ENCODE data around the gene FKBP2.

FKBP2 gene

GRCh38 chr11:64286801-64287159, 45.9 kb downstream of the FKBP2 start:
- no peak for DNase-seq

DNA sequence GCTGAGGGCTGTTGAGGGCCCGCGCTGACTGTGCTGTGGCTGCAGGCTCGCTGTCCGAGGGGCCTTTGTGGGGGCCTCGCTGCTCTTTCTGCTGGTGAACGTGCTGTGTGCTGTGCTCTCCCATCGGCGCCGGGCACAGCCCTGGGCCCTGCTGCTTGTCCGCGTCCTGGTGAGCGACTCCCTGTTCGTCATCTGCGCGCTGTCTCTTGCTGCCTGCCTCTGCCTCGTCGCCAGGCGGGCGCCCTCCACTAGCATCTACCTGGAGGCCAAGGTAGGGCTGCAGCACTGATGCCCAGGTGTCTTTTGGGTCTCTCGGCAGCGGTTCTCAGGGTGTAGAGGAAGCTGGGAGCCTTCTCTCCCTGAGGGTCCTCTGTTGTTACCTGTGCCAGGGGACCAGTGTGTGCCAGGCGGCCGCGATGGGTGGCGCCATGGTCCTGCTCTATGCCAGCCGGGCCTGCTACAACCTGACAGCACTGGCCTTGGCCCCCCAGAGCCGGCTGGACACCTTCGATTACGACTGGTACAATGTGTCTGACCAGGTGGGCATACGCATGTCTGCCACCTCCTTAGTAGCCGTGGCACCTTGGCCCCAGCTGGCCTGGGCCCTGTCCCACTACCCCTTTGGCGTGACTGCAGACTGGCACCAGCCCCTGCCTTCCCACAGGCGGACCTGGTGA, 46.9 kb downstream of the FKBP2 start:
- no peak for DNase-seq

DNA sequence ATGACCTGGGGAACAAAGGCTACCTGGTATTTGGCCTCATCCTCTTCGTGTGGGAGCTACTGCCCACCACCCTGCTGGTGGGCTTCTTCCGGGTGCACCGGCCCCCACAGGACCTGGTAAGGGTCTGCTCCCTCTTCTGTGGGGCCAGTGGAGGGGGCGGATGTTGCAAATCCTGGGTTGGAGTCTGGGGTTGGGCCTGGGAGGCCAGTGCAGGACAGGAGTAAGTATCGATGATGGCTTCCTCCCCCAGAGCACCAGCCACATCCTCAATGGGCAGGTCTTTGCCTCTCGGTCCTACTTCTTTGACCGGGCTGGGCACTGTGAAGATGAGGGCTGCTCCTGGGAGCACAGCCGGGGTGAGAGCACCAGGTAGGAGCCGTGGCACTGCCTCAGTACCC, 47.5 kb downstream of the FKBP2 start:
- no peak for DNase-seq

DNA sequence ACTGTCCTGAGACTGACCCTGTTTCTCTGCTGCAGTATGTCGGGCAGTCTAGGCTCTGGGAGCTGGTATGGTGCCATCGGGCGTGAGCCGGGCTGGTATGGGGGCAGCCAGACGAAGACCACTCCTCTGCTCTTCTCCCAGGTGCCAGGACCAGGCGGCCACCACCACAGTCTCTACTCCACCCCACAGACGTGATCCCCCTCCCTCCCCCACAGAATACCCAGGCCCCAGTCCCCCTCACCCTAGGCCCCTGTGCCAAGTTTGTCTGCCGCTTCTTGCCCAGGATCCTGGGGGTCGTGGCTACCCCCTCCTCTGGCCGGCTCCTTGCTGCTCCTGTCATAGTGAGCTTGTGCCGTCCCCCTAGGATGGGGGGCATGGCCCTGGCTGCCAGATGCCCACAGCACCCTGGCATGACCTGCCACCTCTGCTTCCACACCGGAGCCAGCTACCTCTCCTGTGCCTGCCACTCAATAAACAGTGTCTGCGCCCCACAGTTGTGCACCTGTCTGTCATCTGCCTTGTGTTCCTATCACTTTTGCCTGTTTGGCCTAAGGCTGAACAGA, 48.2 kb downstream of the FKBP2 start:
- DNase-seq: no peak

GRCh38 chr11:64290352-64291261, 49.7 kb downstream of the FKBP2 start:
- DNase-seq: no peak

DNA sequence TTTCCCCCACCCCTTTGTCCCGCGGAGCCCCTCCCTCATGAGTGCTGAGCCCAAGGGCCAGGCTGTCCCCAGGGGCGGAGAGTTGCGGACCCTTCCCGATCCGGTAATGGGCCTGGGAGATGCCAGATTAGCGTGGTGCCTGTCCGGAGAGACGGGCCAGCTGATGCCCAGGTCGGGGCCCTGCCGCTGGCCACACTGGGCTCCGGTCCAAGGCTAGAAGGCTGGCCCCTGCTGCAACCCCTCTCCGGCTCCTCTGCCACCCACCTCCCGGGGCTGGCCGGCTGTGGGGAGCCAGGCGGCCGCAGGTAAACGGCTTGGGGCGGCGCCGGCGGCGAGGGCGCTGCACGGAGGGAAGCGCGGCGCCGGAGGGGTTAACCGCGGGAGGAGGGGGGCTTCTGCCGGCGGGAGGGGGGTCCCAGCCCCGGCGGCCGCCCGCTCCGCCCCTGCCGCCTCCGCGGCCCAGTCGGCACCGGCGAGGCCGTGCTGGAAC, 50.4 kb downstream of the FKBP2 start, which contains the start of gene KCNK4:
Gene KCNK4 (plus strand): TSS at position 41 of the 490 bp plus-strand sequence. CDS start 1,717 bp downstream, outside the sequence.
- DNase-seq: no peak

GRCh38 chr11:64291752-64292459, 51.0 kb downstream of the FKBP2 start:
- no peak for DNase-seq

GRCh38 chr11:64292460-64293254, 51.8 kb downstream of the FKBP2 start:
- DNase-seq: no peak
